Activated naive CD8-positive, alpha-beta T cell (primary cell): Measurements from ENCODE around the gene EXD1.
A peak's percentile ranks its signal among the peaks of the same experiment; 100 is the strongest.
"Not testable (repeated sequence)": the region's sequence is repeated elsewhere in the genome, so short reads cannot be mapped to it uniquely, and the experiment has no call there.

Experiments used
- H3K27ac Mint-ChIP-seq: one replicate; pipeline ENCODE4 v1.8.0; 2021; ENCODE audit warnings: mixed read lengths
- H3K27me3 Mint-ChIP-seq: one replicate; pipeline ENCODE4 v1.8.0; 2021; ENCODE audit warnings: mixed read lengths
- H3K36me3 Mint-ChIP-seq: one replicate; pipeline ENCODE4 v1.8.0; 2021; ENCODE audit warnings: mixed read lengths
- H3K4me1 Mint-ChIP-seq: one replicate; pipeline ENCODE4 v1.8.0; 2021; ENCODE audit warnings: low read depth, mixed read lengths
- H3K4me3 Mint-ChIP-seq: one replicate; pipeline ENCODE4 v1.8.0; 2021; ENCODE audit warnings: mild to moderate bottlenecking, mixed read lengths
- H3K9me3 Mint-ChIP-seq: one replicate; pipeline ENCODE4 v1.8.0; 2021; ENCODE audit warnings: low read depth, mixed read lengths

The EXD1 gene

DNA sequence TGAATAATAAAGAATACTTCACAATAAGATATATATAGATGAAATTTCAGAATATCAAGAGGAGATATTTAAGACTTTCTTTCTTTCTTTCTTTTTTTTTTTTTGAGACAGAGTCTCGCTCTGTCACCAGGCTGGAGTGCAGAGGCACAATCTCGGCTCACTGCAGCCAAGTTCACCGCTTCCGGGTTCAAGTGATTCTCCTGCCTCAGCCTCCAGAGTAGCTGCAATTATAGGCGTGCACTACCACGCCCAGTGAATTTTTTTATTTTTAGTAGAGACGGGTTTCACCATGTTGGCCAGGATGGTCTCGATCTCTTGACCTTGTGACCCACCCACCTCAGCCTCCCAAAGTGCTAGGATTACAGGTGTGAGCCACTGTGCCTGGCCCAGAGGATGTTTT is 20.2 kb upstream of the EXD1 start:
- H3K36me3 Mint-ChIP-seq, H3K4me3 Mint-ChIP-seq: not testable (repeated sequence)

DNA sequence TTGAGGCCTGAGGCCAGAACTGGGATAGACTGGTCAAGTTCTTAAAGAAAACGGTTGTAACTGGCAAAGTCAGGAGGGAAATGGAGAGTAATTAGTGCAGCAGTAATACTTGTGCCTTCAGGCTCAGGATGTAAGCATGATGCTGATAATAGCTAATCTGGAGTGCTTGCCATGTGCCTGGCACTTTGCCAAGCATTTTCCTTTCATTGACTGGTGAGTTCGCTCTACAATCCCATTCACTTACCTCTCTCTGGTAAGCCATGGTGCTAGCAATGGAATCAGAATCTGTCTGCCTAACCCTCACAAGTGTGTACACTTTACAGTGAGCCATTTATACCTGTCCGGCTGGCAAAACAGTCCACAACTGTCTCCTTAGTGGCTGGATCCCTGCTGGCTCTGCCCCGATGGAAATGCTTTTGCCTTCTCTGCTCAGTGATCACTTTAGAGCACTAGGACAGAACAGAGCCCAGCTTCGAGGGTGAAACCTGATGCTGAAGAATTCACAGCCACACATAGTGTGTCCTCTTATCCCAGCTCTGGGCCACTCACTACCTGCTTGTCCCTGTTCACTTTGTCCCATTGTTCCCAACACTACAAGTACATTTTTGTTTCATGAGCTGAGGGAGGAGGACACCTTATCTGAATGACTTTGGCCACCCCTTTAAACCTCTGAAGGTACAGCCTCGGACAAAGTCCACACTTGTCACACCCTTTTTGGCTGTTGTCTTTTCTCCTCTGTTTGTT is 10.8 kb upstream of the EXD1 start:
- H3K27ac Mint-ChIP-seq, result no peak overlapping the region
- peaks cover 5% of the 10 kb centered on the region for H3K36me3 Mint-ChIP-seq

More for the DNA sequence above, 20.2 kb upstream of the EXD1 start:
- not testable (repeated sequence) for H3K9me3 Mint-ChIP-seq, H3K27me3 Mint-ChIP-seq, H3K4me1 Mint-ChIP-seq, H3K27ac Mint-ChIP-seq

DNA sequence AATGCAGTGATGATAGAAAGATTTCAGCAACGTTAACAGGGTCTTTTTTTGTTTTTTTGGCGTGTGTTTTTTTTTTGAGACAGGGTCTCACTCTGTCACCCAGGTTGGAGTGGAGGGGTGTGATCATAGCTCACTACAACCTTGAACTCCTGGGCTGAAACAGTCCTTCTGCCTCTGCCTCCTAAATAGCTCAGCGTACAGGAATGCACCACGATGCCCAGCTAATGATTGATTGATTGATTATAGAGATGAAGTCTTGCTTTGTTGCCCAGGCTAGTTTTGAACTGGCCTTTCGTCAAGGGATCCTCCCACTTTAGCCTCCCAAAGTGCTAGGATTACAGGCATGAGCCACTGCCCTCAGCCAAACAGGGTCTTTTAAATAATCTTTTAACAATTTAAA is 7.5 kb upstream of the EXD1 start:
- Mint-ChIP-seq H3K4me1 (peaks cover 16% of the 10 kb centered on the region), H3K9me3 (no peaks in the 10 kb centered on the region), H3K27ac (no peak overlapping the region), H3K36me3 (peaks cover 2% of the 10 kb centered on the region), H3K27me3 (no peaks in the 10 kb centered on the region), H3K4me3 (no peak overlapping the region)

More for the DNA sequence above, 10.8 kb upstream of the EXD1 start:
- Mint-ChIP-seq H3K9me3 (no peaks in the 10 kb centered on the region), H3K4me1 (no peaks in the 10 kb centered on the region), H3K4me3 (no peak overlapping the region), H3K27me3 (no peaks in the 10 kb centered on the region)

DNA sequence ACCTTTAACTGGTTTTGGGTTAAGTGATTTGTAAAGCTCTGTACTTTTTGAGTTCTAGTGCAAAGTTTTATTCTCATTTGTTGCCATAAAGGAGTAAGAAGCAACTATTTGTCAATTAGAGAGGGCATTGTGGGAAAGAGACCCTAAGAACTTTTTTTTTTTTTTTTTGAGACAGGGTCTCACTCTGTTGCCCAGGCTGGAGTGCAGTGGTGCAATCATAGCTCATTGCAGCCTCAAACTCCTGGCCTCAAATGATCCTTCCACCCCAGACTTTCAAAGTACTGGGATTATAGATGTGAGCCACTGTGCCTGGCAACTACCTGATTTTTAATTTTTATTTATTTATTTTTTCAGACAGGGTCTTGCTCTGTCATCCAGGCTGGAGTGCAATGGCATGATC is 5.4 kb upstream of the EXD1 start:
- Mint-ChIP-seq H3K4me3 (no peak overlapping the region), H3K4me1 (peaks cover 32% of the 10 kb centered on the region), H3K9me3 (no peaks in the 10 kb centered on the region), H3K27me3 (no peaks in the 10 kb centered on the region), H3K27ac (no peak overlapping the region), H3K36me3 (no peaks in the 10 kb centered on the region)

DNA sequence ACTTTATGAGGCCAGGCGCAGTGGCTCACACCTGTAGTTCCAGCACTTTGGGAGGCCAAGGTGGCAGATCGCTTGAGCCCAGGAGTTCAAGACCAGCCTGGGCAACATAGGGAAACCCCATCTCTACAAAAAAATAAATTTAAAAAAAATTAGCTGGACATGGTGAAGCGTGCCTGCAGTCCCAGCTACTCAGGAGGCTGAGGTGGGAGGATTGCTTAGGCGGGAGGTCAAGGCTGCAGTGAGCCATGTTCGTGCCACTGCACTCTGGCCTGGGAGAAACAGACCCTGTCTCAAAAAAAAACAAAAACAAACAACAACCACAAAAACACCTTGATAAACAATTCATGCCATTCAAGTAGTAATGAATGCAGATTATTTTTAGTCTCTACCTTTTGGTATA is 4.7 kb upstream of the EXD1 start:
- not testable (repeated sequence) for H3K27me3 Mint-ChIP-seq, H3K4me3 Mint-ChIP-seq, H3K27ac Mint-ChIP-seq, H3K9me3 Mint-ChIP-seq, H3K36me3 Mint-ChIP-seq
- peaks cover 38% of the 10 kb centered on the region for H3K4me1 Mint-ChIP-seq

DNA sequence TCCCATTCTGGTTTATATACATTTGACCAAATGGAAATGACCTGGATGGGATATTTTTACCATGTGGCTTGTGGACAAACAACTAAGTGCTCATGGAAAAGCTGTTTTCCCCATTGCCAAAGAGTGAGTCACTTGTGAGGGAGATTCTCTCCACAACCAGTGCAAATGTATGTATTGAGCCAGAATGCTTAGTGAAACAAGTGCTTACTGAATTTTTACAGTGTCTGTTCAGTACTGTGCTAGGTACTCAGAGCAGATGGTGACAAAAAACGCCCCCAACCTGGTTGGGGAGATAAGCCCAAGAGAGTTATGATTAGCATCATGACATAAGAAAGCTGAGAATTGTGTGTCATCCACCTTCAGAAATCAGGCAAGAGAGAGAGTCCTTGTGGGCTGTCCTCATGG is 2.8 kb upstream of the EXD1 start:
- no peak overlapping the region for H3K27ac Mint-ChIP-seq
- H3K36me3 Mint-ChIP-seq, result no peaks in the 10 kb centered on the region
- H3K9me3 Mint-ChIP-seq, result no peaks in the 10 kb centered on the region
- peaks cover 39% of the 10 kb centered on the region for H3K4me1 Mint-ChIP-seq
- H3K27me3 Mint-ChIP-seq, result no peaks in the 10 kb centered on the region
- H3K4me3 Mint-ChIP-seq, result no peak overlapping the region

DNA sequence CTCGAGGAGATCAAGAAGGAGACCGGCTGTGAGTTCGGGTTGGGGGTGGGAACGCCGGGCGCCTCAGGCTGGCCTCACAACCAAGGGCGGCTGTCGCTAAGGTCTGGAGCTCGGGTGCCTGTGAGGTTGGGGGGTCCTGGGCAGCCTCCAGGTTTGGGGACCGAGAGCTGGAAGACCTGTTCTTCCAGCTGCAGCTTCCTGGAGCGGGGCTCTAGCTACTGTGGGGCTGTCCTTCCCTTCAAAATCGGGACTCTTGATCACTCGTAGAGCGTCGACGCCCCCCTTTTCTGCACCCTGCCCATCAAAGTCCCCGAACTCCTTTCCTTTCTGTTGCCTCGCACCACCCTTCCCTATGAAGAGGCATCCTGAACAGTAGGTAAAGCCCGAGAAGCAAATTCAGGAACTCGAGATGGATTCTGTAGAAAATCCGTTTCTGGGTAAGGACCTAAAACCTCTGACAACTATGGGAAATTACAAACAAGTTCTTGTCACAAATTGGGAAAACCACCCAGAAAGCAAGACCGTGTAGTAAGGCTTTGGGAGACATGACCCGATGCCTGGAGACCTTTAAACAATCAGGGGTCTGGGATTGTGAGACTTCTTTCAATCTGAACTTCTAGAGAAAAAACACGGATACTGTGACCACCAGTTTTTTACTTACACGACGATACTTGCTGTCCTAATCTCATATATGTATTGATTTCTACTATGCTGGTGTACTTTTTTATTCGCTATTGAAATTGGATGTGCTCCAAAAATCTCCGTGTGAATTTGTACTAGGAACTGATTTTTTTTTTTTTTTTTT is 1.1 kb upstream of the EXD1 start:
- peak overlapping the region; percentile 91 for H3K27ac Mint-ChIP-seq
- peak overlapping the region; percentile 88 for H3K4me3 Mint-ChIP-seq
- H3K9me3 Mint-ChIP-seq, result no peaks in the 10 kb centered on the region
- no peaks in the 10 kb centered on the region for H3K36me3 Mint-ChIP-seq
- peaks cover 39% of the 10 kb centered on the region for H3K4me1 Mint-ChIP-seq
- no peaks in the 10 kb centered on the region for H3K27me3 Mint-ChIP-seq

DNA sequence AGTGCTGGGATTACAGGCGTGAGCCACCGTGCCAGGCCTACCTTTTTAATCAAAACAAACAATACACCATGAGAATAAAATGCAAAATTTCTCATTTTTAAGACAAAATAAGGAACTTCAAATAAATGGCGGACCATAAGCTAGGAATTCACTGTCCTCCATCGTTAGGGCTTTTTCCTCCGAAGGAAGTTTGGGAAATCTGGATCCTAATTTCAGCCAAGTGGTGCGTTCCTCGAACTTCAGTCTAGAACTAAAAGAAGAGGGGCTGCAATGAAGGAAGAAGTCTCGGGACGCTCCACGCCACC is 260 bp downstream of the EXD1 start:
- no peaks in the 10 kb centered on the region for H3K27me3 Mint-ChIP-seq
- no peaks in the 10 kb centered on the region for H3K36me3 Mint-ChIP-seq
- peaks cover 34% of the 10 kb centered on the region for H3K4me1 Mint-ChIP-seq
- H3K9me3 Mint-ChIP-seq, result no peaks in the 10 kb centered on the region
- H3K4me3 Mint-ChIP-seq, result peak overlapping the region; percentile 88
- H3K27ac Mint-ChIP-seq, result peak overlapping the region; percentile 91

DNA sequence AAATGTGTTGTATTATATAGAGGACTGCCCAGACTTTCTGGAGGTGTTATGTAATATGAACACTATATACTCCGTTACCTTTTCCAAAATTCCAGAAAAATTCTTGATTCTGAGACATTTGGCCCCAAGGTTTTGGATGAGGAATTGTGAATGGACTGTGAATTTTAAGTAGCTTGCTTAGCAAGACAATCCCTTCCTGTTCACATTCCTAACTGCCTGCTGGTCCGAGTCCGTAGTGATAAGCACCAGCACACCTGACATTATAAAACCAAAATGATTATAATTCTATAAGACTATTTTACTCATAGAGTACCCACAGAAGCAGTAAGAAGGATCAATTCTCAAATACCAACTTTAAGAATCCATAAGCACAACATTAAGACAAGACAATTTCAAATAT is 11.2 kb downstream of the EXD1 start:
- no peaks in the 10 kb centered on the region for H3K36me3 Mint-ChIP-seq
- H3K27me3 Mint-ChIP-seq, result peaks cover 10% of the 10 kb centered on the region
- H3K27ac Mint-ChIP-seq, result no peak overlapping the region
- no peaks in the 10 kb centered on the region for H3K9me3 Mint-ChIP-seq
- H3K4me1 Mint-ChIP-seq, result no peaks in the 10 kb centered on the region
- H3K4me3 Mint-ChIP-seq, result no peak overlapping the region

DNA sequence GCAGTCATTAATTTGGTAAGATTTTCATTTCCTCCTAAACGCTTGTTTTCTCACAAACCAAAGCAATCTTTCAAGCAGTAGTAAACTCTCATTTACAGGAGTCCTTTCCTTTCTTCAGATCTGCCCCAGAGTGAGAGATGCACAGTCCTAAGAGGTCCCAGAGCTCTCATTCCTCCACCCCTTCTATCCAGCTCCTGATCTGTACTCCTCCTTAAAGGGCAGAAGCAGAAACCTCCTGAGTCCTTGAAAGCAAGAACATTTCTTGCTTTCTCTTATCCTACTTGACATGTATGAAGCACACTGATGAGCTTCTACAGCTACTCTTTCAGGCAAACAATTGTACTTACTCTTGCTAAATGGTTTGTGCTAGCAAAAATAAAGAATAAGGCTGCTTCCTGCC is 11.7 kb downstream of the EXD1 start:
- H3K4me3 Mint-ChIP-seq, result no peak overlapping the region
- H3K9me3 Mint-ChIP-seq, result no peaks in the 10 kb centered on the region
- H3K4me1 Mint-ChIP-seq, result no peaks in the 10 kb centered on the region
- H3K36me3 Mint-ChIP-seq, result no peaks in the 10 kb centered on the region
- peaks cover 10% of the 10 kb centered on the region for H3K27me3 Mint-ChIP-seq
- no peak overlapping the region for H3K27ac Mint-ChIP-seq

DNA sequence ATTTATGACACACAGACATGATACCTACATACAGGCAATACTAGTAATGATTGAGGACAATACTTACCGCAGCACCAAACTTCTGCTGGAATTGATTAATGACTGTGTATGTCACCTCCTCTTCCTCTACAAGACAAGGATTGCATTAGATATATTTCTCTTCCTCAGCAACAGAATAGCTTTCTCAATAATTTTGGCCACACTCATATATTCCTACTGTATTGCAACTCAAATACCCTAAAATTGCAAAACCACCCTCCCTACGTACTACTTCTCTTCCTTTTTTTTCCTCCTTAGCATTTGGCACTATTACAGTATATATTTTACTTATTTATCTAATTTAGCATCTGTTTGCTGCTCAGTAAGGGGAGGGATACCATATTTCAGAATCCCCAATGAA is 14.8 kb downstream of the EXD1 start:
- Mint-ChIP-seq H3K4me3 (no peak overlapping the region), H3K27me3 (peaks cover 5% of the 10 kb centered on the region), H3K27ac (no peak overlapping the region), H3K9me3 (no peaks in the 10 kb centered on the region), H3K4me1 (no peaks in the 10 kb centered on the region), H3K36me3 (no peaks in the 10 kb centered on the region)

DNA sequence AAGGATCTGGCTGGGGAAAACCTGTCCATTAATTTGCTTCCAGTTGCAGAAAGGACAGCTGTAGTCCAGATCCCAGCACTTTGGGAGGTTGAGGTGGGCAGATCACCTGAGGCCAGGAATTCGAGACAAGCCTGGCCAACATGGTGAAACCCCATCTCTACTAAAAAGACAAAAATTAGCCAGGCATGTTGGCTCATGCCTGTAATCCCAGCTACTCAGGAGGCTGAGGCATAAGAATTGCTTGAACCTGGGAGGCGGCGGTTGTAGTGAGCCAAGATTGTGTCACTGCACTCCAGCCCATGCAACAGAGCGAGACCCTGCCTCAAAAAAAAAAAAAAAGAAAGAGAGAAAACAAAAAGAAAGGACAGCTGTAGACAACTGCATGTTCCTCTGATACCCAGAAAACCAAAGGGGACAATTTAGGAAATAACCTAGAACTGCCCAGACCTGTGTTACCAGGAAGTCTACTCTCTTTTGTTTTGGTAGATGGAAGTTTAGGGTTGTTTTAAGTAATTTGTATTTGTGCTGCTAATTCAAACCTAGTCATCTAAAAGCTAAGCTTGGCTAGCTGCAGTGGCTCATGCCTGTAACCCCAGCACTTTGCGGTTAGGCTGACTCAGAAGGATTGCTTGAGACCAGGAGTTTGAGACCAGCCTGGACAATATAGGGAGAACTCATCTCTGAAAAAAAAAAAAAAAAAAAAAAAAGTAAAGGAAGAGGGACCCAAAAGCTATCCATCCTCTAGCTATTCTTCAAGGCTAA is 22.7 kb downstream of the EXD1 start:
- H3K4me3 Mint-ChIP-seq, result no peak overlapping the region
- no peaks in the 10 kb centered on the region for H3K27me3 Mint-ChIP-seq
- H3K36me3 Mint-ChIP-seq, result no peaks in the 10 kb centered on the region
- no peak overlapping the region for H3K27ac Mint-ChIP-seq
- H3K4me1 Mint-ChIP-seq, result no peaks in the 10 kb centered on the region
- H3K9me3 Mint-ChIP-seq, result no peaks in the 10 kb centered on the region

DNA sequence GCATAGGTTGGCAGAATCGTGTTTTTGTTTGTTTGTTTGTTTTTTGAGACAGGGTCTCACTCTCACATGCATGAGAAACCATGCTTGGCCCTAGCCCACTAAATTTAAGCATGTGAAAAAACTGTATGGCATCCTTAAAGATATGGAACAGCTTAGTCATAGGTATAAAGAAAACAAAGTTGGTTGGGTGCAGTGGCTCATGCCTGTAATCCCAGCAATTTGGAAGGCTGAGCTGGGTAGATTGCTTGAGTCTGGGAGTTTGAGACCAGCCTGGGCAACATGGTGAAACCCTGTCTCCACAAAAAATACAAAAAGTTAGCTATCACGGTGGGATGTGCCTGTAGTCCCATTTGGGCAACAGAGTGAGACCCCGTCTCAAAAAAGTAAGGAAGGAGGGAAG is 25.2 kb downstream of the EXD1 start:
- H3K4me1 Mint-ChIP-seq, result no peaks in the 10 kb centered on the region
- H3K27me3 Mint-ChIP-seq, result no peaks in the 10 kb centered on the region
- H3K36me3 Mint-ChIP-seq, result no peaks in the 10 kb centered on the region
- H3K4me3 Mint-ChIP-seq, result no peak overlapping the region
- H3K9me3 Mint-ChIP-seq, result no peaks in the 10 kb centered on the region
- no peak overlapping the region for H3K27ac Mint-ChIP-seq

DNA sequence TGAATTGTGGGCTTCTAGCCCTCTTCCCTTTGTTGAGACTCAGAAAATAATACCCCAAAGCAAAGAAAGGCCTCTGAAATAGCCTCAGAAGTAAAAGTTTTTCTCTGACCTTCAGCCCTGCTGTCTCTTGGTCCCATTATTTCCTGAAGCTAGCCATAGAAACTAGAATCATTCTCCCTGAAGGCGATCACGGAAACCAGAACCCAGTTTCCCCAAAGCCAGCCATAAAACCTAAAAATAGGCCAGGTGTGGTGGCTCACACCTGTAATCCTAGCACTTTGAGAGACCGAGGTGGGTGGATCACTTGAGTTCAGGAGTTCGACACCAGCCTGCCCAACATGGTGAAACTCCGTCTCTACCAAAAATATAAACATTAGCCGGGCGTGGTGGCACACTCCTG is 27.2 kb downstream of the EXD1 start:
- no peaks in the 10 kb centered on the region for H3K36me3 Mint-ChIP-seq
- no peaks in the 10 kb centered on the region for H3K27me3 Mint-ChIP-seq
- no peaks in the 10 kb centered on the region for H3K4me1 Mint-ChIP-seq
- H3K9me3 Mint-ChIP-seq, result no peaks in the 10 kb centered on the region
- H3K4me3 Mint-ChIP-seq, result no peak overlapping the region
- no peak overlapping the region for H3K27ac Mint-ChIP-seq

DNA sequence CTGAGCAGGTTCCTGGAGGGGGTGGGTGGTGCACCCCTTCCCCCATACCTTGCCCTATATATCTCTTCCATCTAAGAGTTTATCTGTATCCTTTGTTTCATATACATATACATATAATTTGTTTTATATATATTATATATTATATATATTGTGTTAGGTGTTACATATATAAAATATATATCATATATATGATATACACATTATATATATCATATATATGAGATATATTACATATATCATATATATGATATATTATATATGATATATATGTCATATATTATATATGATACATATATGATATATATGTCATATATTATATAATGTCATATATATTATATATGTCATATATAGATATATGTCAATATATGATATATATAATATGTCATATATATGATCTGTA is 31.1 kb downstream of the EXD1 start:
- no peaks in the 10 kb centered on the region for H3K27me3 Mint-ChIP-seq
- no peaks in the 10 kb centered on the region for H3K9me3 Mint-ChIP-seq
- no peak overlapping the region for H3K4me3 Mint-ChIP-seq
- no peak overlapping the region for H3K27ac Mint-ChIP-seq
- no peaks in the 10 kb centered on the region for H3K36me3 Mint-ChIP-seq
- H3K4me1 Mint-ChIP-seq, result no peaks in the 10 kb centered on the region
